Measurements from ENCODE around the gene C4BPA.

DNA sequence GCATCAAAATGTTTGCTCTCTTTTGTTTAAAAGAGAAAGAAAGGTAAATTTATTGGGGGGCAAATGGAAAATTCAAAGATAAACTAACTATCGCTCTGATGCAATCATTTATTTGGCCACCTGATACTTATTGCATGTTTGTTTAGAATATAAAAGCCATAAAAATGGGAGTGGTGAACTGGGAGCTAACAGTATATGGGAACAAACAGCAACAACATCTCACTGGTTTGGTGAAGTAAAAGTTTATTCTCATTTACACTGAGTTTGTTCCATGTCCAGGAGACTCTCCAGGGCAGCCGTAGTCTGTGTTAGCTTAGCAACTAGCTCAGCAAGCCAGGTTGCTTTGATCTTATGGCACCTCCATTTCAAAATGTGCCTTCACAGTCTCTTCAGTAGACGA, 20.4 kb downstream of the C4BPA start:
- TF ChIP-seq, protein P1, sequence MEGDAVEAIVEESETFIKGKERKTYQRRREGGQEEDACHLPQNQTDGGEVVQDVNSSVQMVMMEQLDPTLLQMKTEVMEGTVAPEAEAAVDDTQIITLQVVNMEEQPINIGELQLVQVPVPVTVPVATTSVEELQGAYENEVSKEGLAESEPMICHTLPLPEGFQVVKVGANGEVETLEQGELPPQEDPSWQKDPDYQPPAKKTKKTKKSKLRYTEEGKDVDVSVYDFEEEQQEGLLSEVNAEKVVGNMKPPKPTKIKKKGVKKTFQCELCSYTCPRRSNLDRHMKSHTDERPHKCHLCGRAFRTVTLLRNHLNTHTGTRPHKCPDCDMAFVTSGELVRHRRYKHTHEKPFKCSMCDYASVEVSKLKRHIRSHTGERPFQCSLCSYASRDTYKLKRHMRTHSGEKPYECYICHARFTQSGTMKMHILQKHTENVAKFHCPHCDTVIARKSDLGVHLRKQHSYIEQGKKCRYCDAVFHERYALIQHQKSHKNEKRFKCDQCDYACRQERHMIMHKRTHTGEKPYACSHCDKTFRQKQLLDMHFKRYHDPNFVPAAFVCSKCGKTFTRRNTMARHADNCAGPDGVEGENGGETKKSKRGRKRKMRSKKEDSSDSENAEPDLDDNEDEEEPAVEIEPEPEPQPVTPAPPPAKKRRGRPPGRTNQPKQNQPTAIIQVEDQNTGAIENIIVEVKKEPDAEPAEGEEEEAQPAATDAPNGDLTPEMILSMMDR (IDR thresholded peaks at IDR 0.05) = no peak
- TF ChIP-seq POLR2AphosphoS5 (IDR thresholded peaks at IDR 0.05) (no peak), POLR2A (IDR thresholded peaks at IDR 0.05) (no peak), EP300 (IDR thresholded peaks at IDR 0.05) (no peak)
